Transverse colon (tissue), 4 donors: ENCODE data around the gene RPS19BP1.

ENCODE experiments used
- EP300 ChIP-seq: sonication (generic); formaldehyde crosslinking; IDR thresholded peaks from one replicate; pipeline ENCODE4 v1.6.1; 2017; ENCODE audit warnings: antibody characterized with exemption, low read depth
- POLR2A ChIP-seq: fragments of 450-650 bp; IDR thresholded peaks from one replicate; pipeline ENCODE4 v1.6.1; 2016; ENCODE audit warnings: antibody characterized with exemption, mild to moderate bottlenecking, moderate library complexity
- POLR2AphosphoS5 ChIP-seq, 3 donors: sonication (generic); formaldehyde crosslinking; IDR thresholded peaks; one replicate each; pipeline ENCODE4 v1.6.1; 2016; ENCODE audit warnings: antibody characterized with exemption in 3 of 3
- TF ChIP-seq, protein P1 (sequence below), 5 experiments: fragments of 200-600 bp in 3 of 5; fragments of 450-650 bp in 2 of 5; sonication (generic) in 3 of 5; IDR thresholded peaks; 1 replicate in 2 of 5; 2 replicates in 3 of 5; pipeline ENCODE4 v1.5.1; 2016 to 2017; ENCODE audit warnings: antibody characterized with exemption in 5 of 5, inconsistent platforms in 3 of 5, mild to moderate bottlenecking in 2 of 5, moderate library complexity in 1 of 5

DNA sequence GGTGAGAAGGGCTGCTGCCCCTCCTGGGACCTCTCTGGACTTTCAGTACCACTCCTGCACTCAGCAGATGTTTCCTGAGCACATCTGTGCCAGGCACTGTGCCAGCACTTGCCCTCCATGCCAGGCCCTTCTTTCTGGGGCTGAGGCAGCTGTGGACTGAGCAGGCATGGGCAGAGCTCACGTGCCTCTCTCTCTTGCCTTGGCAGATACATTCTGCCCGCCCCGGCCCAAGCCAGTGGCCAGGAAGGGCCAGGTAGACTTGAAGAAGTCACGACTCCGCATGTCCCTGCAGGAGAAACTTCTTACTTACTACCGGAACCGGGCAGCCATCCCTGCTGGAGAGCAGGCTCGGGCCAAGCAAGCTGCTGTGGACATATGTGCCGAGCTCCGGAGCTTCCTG is 20.5 kb downstream of the RPS19BP1 start:
- TF ChIP-seq, protein P1, sequence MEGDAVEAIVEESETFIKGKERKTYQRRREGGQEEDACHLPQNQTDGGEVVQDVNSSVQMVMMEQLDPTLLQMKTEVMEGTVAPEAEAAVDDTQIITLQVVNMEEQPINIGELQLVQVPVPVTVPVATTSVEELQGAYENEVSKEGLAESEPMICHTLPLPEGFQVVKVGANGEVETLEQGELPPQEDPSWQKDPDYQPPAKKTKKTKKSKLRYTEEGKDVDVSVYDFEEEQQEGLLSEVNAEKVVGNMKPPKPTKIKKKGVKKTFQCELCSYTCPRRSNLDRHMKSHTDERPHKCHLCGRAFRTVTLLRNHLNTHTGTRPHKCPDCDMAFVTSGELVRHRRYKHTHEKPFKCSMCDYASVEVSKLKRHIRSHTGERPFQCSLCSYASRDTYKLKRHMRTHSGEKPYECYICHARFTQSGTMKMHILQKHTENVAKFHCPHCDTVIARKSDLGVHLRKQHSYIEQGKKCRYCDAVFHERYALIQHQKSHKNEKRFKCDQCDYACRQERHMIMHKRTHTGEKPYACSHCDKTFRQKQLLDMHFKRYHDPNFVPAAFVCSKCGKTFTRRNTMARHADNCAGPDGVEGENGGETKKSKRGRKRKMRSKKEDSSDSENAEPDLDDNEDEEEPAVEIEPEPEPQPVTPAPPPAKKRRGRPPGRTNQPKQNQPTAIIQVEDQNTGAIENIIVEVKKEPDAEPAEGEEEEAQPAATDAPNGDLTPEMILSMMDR (IDR thresholded peaks at IDR 0.05): no peak
- no peak for TF ChIP-seq POLR2A
- TF ChIP-seq EP300: no peak
- TF ChIP-seq POLR2AphosphoS5 (IDR thresholded peaks at IDR 0.05): no peak
